Activated T-helper 1 cell treated with anti-CD3 and anti-CD28 coated beads, Interleukin-12 subunit alpha, Interleukin-12 subunit beta, Interleukin-2, Interleukin-4 antibody, amounts not matched to agents 30 ng/mL and 10 ng/mL and 1 ng/mL, durations not matched to agents 14 hours and 24 hours and 36 hours (primary cell): ENCODE measurements around the gene HMGB3. TPM values are rescaled to one million over a fixed set of nuclear protein-coding genes. Genes with fewer than 3 reads are reported as not detected.

Experiments
- DNase-seq: peaks from one replicate; pipeline ENCODE4 v3.0.0; 2021; ENCODE audit warnings: low spot score
- H3K27ac Mint-ChIP-seq: one replicate; pipeline ENCODE4 v1.8.0; 2021; ENCODE audit warnings: mild to moderate bottlenecking, mixed read lengths
- H3K27me3 Mint-ChIP-seq: one replicate; pipeline ENCODE4 v1.8.0; 2022; ENCODE audit warnings: mild to moderate bottlenecking, moderate library complexity, mixed read lengths; ENCODE audit not compliant: insufficient read depth
- H3K36me3 Mint-ChIP-seq: one replicate; pipeline ENCODE4 v1.8.0; 2021; ENCODE audit warnings: low read depth, mixed read lengths
- H3K4me1 Mint-ChIP-seq: one replicate; pipeline ENCODE4 v1.8.0; 2021; ENCODE audit warnings: low read depth, mixed read lengths
- H3K4me3 Mint-ChIP-seq: one replicate; pipeline ENCODE4 v1.8.0; 2021; ENCODE audit warnings: mild to moderate bottlenecking, moderate library complexity, mixed read lengths
- H3K9me3 Mint-ChIP-seq: one replicate; pipeline ENCODE4 v1.8.0; 2021; ENCODE audit warnings: mixed read lengths
- intact Hi-C: fragments of 100-400 bp; cut with micrococcal nuclease; formaldehyde crosslinking; loops from one replicate; pipeline ENCODE4 v1.15.1; 2024
- total RNA-seq: library from RNA; stranded (reverse); gene quantifications from 2 replicates; pipeline ENCODE4 v1.2.3, GENCODE V29; 2022

Gene HMGB3
- total RNA-seq, 1 donor from 2014 or later, result 29.6 TPM

DNA sequence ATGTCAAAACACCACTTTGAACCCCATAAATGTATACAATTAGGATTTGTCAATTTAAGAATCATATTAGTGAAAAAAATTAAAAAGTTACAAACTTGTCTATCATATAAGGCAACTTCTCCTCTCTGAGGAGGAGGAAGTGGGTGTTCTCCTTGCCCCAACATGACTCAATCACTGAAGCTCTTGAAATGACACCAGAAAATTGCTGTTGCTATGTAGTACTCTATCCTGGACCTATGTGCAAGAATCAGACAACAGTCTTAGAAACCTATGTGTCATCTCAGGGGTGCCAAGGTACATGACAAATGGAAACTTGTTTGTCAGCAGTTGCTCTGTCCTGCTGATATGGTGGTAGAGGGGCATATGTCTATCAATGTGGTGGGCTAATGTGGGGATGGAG, 47.7 kb downstream of the HMGB3 start:
- Mint-ChIP-seq H3K36me3 (no peaks in the 10 kb centered on the region), H3K9me3 (no peaks in the 10 kb centered on the region)

DNA sequence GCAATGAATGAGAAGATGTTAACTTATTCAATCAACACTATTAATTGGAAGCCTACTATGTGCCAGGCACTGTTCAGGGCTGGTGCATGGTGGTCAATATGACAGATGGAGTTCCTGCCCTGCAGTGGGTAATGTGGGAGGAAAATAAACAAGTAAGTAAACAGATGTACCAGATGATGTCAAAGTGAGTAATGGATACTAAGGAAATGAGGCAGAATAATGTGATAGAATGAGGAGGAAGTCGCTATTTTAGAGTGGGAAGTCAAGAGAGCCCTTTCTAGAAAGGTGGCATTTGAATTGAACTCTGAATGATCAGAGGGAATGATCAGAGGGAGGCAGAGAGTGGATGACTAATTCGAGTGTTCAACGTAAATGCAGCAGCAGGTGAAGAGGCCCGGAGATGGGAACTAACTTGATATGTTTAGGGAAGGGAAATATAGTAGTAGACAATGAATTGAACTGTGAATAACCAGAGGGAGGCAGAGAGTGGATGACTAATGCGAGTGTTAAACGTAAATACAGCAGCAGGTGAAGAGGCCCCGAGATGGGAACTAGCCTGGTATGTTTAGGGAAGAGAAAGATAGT, 48.3 kb downstream of the HMGB3 start:
- Mint-ChIP-seq H3K36me3 (no peaks in the 10 kb centered on the region), H3K27ac (no peak overlapping the region), H3K4me3 (no peak overlapping the region), H3K27me3 (peaks cover 3% of the 10 kb centered on the region), H3K9me3 (no peaks in the 10 kb centered on the region), H3K4me1 (no peaks in the 10 kb centered on the region)
- intact Hi-C loops, result no loop called here
- no peak for DNase-seq

More for the DNA sequence above, 47.7 kb downstream of the HMGB3 start:
- intact Hi-C loops, result no loop called here
- no peak overlapping the region for H3K4me3 Mint-ChIP-seq
- H3K4me1 Mint-ChIP-seq, result no peaks in the 10 kb centered on the region
- H3K27ac Mint-ChIP-seq, result no peak overlapping the region
- H3K27me3 Mint-ChIP-seq, result peaks cover 3% of the 10 kb centered on the region
- no peak for DNase-seq

DNA sequence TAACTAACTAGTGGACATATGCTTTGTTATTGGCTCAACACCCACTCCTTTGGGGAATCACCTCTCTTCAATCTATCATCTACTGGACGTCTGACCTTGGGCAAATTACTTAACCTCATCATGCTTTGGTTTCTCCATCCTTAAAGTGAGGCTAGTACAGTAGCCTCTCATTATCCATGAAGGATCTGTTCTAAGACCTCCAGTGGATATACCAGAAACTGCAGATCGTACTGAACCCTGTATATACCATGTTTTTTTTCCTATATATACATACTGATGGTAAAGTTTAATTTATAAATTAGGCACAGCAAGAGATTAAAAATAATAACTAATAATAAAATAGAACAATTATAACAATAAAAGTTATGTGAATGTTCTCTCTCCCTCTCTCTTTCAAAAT, 56.2 kb downstream of the HMGB3 start:
- H3K27ac Mint-ChIP-seq, result no peak overlapping the region
- H3K9me3 Mint-ChIP-seq, result no peaks in the 10 kb centered on the region
- intact Hi-C loops, result no loop called here
- no peaks in the 10 kb centered on the region for H3K36me3 Mint-ChIP-seq
- no peak for DNase-seq
- H3K27me3 Mint-ChIP-seq, result no peaks in the 10 kb centered on the region
- no peaks in the 10 kb centered on the region for H3K4me1 Mint-ChIP-seq
- no peak overlapping the region for H3K4me3 Mint-ChIP-seq

Other genes with a start within 250 kb of the HMGB3 start
- 9.0 and 10.1 TPM in 2 replicates for gene CD99L2, start 84.7 kb upstream of the HMGB3 start, total RNA-seq
- gene GPR50, start 193.2 kb downstream of the HMGB3 start, total RNA-seq, result not detected in 2 replicates